GM19351 (cell line): ENCODE results near the gene APBA1.
"Not testable (repeated sequence)": the region's sequence is repeated elsewhere in the genome, so short reads cannot be mapped to it uniquely, and the experiment has no call there.

Source experiments
- ATAC-seq: cut with Tn5 transposase; IDR thresholded peaks from one replicate; pipeline ENCODE4 v1.9.1; 2021; ENCODE audit warnings: mild to moderate bottlenecking, moderate library complexity; ENCODE audit not compliant: unreplicated experiment

Gene APBA1

GRCh38 chr9:69420611-69421270 is 251.4 kb downstream of the APBA1 start:
- no peak for ATAC-seq

GRCh38 chr9:69412741-69413150 is 259.4 kb downstream of the APBA1 start:
- no peak for ATAC-seq

DNA sequence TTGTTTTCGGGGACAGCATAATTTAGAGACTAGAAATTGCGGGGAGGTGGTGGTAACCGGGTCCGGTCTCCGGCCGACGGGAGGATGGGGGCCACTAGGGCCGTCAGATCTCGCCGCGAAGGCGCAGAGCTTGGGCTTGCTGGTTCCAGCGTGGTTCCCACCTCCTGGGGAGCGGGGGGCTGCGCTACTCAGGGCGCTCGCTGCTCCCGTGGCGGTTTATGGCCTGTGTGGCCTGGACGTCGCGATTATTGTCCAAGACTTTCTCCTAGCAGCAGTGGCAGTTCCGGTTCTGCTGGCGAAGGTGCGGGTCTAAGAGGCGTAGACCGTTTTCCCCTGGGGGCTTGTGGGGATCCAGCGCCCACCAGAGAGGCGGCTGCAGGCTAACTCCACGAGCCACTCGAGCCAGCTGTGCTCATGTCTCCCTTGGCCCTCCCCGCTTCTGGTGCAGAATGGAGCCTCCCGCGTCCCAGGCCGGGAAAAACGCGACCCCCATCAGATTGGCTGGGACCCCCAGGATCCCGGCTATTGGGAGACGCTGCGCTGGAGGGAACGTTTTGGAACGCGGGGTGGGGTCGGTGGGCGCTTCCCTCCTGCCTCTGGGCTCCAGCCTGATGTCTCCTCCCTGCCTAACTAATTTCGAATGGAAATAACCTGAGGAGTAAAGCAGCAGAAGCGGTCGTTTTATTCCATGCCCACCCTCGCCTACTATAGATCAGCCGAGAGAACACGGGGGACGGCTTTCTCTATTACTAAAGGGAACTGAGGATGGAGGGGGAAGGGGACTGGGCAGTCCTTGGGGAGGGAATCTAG is 260.0 kb downstream of the APBA1 start:
- no peak for ATAC-seq

DNA sequence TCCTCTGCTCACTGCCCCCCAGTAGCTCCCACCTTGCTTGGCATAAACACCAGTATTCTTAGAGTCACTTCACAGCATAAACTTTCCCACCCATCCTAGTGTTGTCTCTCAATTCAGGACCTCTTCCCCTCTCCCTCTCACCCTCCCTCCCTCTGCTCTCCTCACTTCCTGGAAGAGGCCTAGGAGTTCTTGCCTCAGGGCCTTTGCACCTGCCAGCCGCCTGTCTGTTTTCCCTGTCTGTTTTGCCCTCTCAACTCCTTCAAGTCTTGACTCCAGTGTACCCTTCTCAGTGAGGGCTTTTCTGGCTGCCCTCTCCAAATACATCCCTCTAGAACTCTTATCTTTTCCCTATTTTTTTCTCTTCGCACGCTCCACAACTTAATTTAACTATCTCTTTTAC is 260.9 kb downstream of the APBA1 start:
- ATAC-seq, result no peak

GRCh38 chr9:69409936-69410335 is 262.2 kb downstream of the APBA1 start:
- ATAC-seq, result not testable (repeated sequence)

DNA sequence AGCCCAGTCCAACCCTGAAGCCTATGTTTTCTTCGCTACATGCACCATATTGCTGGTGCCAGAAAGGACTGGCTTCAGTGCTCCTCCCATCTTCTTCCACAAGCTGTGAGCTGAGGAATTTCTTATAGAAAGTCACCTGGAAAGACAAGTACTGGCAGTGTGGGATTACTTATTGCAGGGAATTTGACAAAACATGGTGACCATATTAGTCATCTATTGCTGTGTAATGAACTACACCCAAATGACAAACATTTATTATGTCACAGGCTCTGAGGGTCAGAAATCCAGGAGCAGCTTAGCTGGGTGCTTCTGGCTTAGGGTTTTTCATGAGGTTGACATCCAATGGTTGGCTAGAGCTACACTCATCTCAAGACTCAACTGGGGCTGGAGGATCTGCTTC is 271.7 kb downstream of the APBA1 start:
- no peak for ATAC-seq

- ATAC-seq, result no peak
Observed at GRCh38 chr9:69397384-69398214, 274.6 kb downstream of the APBA1 start.

- ATAC-seq, result no peak
Observed at GRCh38 chr9:69396759-69397158, 275.4 kb downstream of the APBA1 start.

DNA sequence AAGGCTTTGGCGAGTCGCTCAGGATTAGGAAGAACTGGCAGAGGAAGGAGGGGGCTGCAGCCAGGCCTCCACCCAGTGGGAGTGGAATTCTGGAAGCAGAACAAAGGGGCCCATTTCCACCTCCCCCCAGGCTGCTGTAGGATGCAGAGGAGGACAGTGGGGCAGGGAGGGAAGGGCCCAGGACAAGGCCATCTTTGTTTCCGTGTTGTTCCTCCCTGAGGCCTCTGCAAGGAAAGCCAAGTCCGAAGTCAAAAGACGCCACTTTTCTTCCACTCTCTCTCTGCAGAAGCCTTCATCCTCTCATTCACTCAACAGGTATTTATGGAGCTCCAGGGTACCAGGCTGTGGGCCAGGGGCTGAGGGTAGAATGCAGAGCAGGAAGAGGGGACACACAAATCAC is 276.5 kb downstream of the APBA1 start:
- no peak for ATAC-seq

DNA sequence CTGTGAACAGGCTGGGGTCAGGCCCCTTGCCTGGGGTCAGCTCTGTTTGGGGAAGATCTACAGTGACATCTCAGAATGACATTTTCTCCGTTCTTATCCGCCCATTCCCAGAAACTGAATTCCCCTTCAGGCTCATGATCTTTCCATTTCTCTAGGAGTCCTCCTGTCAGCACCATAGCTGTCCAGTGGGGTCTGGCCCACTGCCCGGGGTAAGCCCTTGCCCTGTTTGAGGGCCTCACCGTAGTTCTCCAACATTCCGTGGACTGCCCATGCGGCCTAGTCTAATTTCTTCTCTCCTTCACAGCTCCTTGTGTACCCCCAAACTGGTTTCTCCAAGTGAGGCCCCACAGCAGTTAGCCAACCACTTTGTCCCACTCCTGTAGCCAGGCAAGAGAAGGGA is 278.7 kb downstream of the APBA1 start:
- ATAC-seq, result no peak

GRCh38 chr9:69392826-69393225 is 279.3 kb downstream of the APBA1 start:
- no peak for ATAC-seq

GRCh38 chr9:69391946-69392345 is 280.2 kb downstream of the APBA1 start:
- no peak for ATAC-seq

GRCh38 chr9:69391487-69391886 is 280.7 kb downstream of the APBA1 start:
- ATAC-seq, result no peak

DNA sequence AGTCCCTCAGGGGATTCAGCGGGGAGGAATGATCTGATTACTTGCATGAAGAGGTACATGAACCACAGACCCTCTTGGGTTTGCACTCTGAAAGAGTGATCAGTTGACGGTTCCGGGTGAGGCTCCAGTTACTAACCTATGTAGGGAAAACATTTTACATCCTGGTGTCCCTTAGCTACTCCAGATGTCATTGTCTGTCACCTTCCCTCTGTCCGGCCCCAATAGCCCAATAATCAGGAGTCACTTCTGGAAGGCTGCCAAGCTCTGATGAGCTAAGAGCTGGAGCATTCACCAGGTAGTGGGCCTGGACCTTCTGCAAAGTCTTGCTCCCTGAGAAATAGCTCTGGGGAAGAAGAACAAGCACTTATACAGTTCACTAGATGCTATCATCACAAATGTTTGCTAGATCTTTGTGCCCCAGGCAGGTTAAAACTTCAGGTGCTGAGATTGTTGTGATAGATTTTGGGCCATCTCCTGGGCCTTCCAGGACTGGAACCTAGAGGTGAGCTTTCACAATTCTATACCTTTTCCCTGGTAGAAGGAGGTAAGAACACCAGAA is 282.7 kb downstream of the APBA1 start:
- ATAC-seq, result no peak

DNA sequence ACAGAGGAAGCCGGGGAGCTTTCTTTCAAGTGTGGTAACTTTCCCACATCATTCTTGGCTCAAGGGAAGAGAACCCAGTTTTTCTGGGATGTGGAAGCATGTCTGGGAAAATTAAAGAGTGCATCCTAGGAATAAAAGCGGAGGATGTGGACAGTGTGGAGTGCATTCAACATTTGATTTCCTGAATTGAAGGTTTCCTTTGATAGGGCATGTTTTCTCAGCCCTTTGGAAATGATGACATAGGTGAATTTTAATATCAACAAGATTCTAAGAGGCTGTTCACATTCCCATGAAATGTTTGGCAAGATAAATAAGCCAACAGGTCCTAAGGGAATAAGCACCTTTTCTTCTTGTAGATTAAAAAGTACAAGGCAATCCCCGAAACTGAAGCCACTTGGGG is 283.6 kb downstream of the APBA1 start:
- ATAC-seq, result no peak

DNA sequence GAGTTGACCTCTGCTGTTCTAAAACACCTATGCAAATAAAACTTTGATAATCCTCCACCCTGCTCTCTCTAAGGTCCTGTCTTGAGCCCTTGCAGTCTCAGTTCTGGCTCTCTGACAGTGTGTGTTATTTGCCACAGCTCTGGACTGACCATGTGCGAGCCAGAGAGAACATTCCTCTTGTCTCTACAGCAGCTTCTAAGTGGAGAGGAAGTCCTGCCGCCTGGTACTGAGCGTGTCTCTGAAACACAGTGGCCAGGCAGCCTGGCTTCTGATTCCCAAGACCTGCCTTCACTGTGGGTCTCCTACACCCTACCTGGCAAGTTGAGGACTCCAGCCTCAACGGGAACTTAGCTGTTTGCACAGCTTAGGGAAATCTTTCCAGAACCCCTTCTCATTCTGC is 285.5 kb downstream of the APBA1 start:
- ATAC-seq, result no peak

DNA sequence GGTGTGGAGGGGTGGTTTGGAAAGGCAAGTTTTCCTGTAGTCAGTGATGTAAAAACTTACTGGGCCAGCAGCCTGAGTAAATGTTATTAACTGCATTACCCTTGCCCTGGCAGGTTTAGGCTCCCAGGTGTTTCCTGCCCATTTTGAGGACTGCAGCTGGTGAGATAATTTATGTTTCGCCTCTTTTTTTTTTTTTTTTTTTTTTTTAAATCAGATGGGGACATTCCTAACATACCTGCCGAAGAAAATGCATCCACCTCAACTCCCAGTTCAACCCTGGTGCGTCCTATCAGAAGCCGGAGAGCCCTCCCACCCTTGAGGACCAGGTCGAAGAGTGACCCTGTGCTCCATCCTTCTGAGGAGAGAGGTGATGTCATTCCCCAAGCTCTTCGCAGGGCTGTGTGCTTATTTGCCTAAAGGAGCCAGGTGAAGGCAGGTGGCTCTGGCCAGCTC is 286.6 kb downstream of the APBA1 start:
- ATAC-seq, result no peak

GRCh38 chr9:69382135-69382534 is 290.0 kb downstream of the APBA1 start:
- ATAC-seq, result no peak

DNA sequence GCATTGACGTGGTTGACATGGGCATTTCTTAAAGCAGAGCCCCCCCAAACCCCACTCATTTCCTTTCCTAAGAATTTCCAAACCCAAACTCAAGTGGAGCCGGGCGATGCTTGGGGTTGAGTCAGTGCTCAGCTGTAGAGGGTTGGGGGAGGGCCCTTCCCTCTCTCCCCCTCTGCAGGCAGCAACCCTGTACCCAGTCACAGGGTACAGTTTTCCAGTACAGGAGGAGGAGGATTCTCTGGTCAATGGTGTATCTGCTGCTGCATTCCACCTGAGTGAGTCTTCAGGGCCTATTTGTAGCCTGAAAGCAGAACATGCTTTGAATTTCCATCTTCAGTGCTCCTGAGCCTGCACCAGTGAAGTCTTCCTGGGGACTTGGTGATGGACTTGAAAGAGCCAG is 291.4 kb downstream of the APBA1 start:
- no peak for ATAC-seq

DNA sequence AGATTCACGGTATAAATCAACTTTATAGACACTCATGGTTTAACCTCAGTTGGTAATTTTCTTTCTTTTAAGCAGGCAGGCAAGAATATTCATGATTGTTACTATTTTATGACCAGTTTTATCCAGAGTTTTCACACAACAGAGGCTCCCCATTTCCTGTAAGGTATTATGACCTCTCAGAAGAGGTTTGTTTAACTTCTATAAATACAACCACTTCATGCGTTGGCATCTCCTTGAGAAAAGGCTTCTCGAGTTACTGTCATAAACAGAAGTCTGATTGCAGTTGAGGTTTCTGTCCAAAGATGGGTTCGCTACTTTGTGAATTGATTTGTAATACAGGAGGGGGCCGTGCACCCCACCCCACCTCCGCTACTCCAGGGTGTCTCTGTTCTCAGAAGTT is 291.9 kb downstream of the APBA1 start:
- ATAC-seq, result no peak

GRCh38 chr9:69379270-69379982 is 292.7 kb downstream of the APBA1 start:
- ATAC-seq, result no peak
